ENCODE data around the gene PIM1.

Gene PIM1

GRCh38 chr6:37174515-37175331 lies 4.8 kb downstream of the PIM1 start:
- TF ChIP-seq CTCF (IDR thresholded peaks at IDR 0.05; ENCODE audit: low read depth, low read length): no peak
- peak overlapping the region in 1 of 2 donors; percentile 87 for H3K4me3 ChIP-seq (replicated peaks in 1 of 2; ENCODE audit: low read depth in 2 of 2, low read length in 2 of 2)
- peak in 1 of 2 donors; percentile 27 for DNase-seq (ENCODE audit: low read depth in 2 of 2)

- peak in 1 of 2 donors; percentile 27 for DNase-seq (ENCODE audit: low read depth in 2 of 2)
- TF ChIP-seq CTCF (IDR thresholded peaks at IDR 0.05; ENCODE audit: low read depth, low read length): no peak
- H3K4me3 ChIP-seq (replicated peaks in 1 of 2; ENCODE audit: low read depth in 2 of 2, low read length in 2 of 2): peak overlapping the region in 1 of 2 donors; percentile 24
Measured at GRCh38 chr6:37175332-37176267, 5.6 kb downstream of the PIM1 start.

GRCh38 chr6:37176268-37177076 lies 6.5 kb downstream of the PIM1 start:
- DNase-seq (ENCODE audit: low read depth in 2 of 2): peak in 1 of 2 donors; percentile 74
- no peak for TF ChIP-seq CTCF (IDR thresholded peaks at IDR 0.05; ENCODE audit: low read depth, low read length)
- no peak overlapping the region for H3K4me3 ChIP-seq (replicated peaks in 1 of 2; ENCODE audit: low read depth in 2 of 2, low read length in 2 of 2)

GRCh38 chr6:37177077-37177934 lies 7.4 kb downstream of the PIM1 start:
- peak in 1 of 2 donors; percentile 54 for DNase-seq (ENCODE audit: low read depth in 2 of 2)
- no peak for TF ChIP-seq CTCF (IDR thresholded peaks at IDR 0.05; ENCODE audit: low read depth, low read length)
- H3K4me3 ChIP-seq (replicated peaks in 1 of 2; ENCODE audit: low read depth in 2 of 2, low read length in 2 of 2): no peak overlapping the region

- DNase-seq (ENCODE audit: low read depth in 2 of 2): no peak
- no peak for TF ChIP-seq CTCF (IDR thresholded peaks at IDR 0.05; ENCODE audit: low read depth, low read length)
- H3K4me3 ChIP-seq (replicated peaks in 1 of 2; ENCODE audit: low read depth in 2 of 2, low read length in 2 of 2): no peak overlapping the region
Measured at GRCh38 chr6:37177935-37178517, 8.1 kb downstream of the PIM1 start.

Measured in cardiac fibroblast (primary cell).